Activated naive CD4-positive, alpha-beta T cell treated with anti-CD3 and anti-CD28 coated beads, Interleukin-2, amount 50 U/mL, for 72 hours (primary cell): Measurements from ENCODE around the gene CDH26. TPM values are rescaled to one million over a fixed set of nuclear protein-coding genes. Genes with fewer than 3 reads are reported as not detected.
A peak's percentile ranks its signal among the peaks of the same experiment; 100 is the strongest.

Experiments
- ATAC-seq, 2 donors: fragments of 150-1000 bp; cut with Tn5 transposase; 2 replicates each; pipeline ENCODE4 v1.10.0; 2021; ENCODE audit warnings: mild to moderate bottlenecking in 2 of 2, moderate library complexity in 2 of 2
- DNase-seq, 2 donors: peaks; one replicate each; pipeline ENCODE4 v3.0.0; 2021 to 2022; ENCODE audit warnings: low spot score in 2 of 2
- H3K27ac Mint-ChIP-seq, 2 donors: one replicate each; pipeline ENCODE4 v1.8.0; 2022; ENCODE audit warnings: mild to moderate bottlenecking in 2 of 2, mixed read lengths in 2 of 2
- H3K36me3 Mint-ChIP-seq, 2 donors: one replicate each; pipeline ENCODE4 v1.8.0; 2022; ENCODE audit warnings: mixed read lengths in 2 of 2
- H3K9me3 Mint-ChIP-seq, 2 donors: one replicate each; pipeline ENCODE4 v1.8.0; 2022; ENCODE audit warnings: mixed read lengths in 2 of 2
- total RNA-seq, 2 donors: library from RNA; stranded (reverse); gene quantifications; one replicate each; pipeline ENCODE4 v1.2.3, GENCODE V29; 2022

Gene CDH26
- total RNA-seq, 2 donors from 2014 or later: 1.6 to 1.7 TPM

DNA sequence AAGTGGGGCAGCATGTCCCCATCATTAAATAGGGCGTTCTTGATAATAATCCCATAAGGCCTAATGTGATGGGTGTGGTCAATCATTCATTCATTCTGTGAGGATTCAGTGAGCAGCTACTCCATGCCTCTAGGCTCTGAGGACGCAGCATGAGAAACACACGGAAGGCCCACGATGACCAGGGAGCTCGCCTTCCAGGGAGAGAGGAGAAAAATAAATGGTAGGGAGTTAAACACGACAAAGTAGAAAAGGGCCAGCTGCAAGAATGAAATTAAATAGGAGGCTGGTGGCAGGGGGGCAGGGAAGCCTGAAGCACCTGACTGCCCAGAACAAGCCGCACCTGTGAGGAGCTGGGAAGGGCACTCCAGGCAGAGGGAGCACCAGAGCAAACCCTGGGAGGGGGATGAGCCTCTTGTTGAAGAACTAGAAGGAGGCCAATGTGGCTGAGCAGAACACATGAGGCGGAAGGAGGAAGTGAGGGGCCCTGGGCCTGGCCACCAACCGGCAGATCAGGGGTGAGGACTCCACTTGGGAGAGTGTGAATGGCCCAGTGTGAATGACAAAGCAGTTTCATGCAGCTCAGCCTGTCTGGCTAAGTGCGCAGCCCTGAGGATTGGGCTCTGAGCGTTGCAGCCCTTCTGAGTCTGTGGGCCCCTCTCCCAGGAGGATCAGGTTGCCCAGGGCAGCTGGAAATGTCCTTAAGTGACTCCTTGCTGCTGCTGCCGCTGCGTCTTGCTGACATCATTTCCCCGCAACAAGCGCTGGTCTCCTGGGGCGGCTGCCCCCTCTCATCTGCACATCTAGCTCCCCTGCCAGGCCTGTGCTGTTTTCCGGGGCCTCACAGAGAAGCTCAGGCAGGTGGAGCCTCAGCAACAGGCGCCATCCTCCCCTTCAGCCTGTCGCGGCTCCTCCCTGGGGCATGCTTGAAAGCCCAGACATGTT is 99.9 kb downstream of the CDH26 start:
- H3K27ac Mint-ChIP-seq: peak overlapping the region; percentile 73 to 84
- no peaks in the 10 kb centered on the region for H3K9me3 Mint-ChIP-seq
- ATAC-seq (peak; percentile 21 to 48), DNase-seq (no peak)
- no peaks in the 10 kb centered on the region for H3K36me3 Mint-ChIP-seq

DNA sequence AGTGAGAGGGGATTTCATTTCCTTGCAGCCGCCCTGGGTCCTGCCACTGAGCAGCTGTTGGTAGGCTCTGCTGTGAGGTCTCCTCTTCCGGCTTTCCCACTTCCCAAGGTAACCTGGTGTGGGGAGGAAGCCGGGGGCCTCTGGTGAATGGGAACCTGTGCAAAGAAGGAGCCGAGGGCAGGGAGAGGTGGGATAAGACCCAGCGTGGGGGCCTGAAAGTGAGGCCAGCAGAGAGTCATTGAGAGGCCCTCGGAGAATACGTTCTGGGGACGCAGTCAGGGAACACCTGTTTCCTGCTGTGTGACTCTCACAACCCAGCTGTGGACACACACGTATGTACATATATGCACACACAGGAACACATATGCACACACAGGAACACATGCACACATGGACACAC is 100.7 kb downstream of the CDH26 start:
- H3K9me3 Mint-ChIP-seq: no peaks in the 10 kb centered on the region
- ATAC-seq (no peak), DNase-seq (no peak)
- no peaks in the 10 kb centered on the region for H3K36me3 Mint-ChIP-seq
- H3K27ac Mint-ChIP-seq: peak overlapping the region in 1 of 2 donors; percentile 84

DNA sequence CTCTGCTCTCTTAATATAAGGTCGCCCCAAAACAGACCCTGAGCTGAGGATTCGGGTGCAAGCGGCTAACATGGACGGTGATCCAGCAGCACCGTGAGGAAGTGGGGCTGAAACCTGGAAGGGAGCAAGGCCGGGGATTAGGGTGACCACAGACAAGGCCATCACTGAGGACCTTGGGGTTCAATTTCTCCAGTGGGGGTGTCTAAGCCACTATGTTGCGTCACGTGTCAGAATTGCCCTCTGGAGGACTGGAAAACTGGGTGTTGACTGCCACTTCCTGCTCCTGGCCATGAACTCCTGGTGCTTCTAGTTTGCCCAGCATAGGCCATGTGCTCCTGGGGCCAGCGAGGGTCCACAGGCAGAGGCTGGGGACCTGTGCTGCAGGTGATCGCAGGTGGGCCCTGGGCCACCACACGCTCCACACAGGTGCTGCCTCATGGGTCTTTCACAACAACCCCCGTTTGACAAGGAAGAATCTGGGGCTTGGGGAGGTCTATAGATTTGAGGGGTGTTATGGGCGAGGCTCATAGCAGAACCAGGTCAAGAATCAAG is 101.9 kb downstream of the CDH26 start:
- DNase-seq: no peak
- ATAC-seq: no peak
- Mint-ChIP-seq H3K9me3 (no peaks in the 10 kb centered on the region), H3K27ac (no peak overlapping the region), H3K36me3 (no peaks in the 10 kb centered on the region)

DNA sequence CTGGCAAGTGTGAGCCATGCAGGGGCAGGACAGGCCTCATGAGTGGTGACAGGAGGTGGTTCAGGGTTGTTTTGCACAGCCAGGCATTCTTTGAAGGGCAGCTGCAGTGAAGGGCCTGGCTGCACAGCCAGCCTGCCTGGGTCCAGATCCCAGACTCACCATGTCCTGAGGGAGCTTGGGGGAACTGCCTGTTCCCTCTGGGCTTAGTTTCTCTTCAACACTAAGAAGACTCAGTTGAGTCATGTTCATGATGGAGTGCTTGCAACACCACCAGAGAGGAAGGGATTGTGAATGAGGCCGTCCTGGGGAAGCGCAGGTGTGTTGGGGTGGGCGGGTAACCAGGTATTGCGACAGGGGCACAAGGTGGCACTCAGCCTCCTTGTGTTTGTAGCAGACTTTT is 102.4 kb downstream of the CDH26 start:
- ATAC-seq (no peak), DNase-seq (no peak)
- H3K36me3 Mint-ChIP-seq: no peaks in the 10 kb centered on the region
- H3K27ac Mint-ChIP-seq: no peak overlapping the region
- H3K9me3 Mint-ChIP-seq: no peaks in the 10 kb centered on the region

DNA sequence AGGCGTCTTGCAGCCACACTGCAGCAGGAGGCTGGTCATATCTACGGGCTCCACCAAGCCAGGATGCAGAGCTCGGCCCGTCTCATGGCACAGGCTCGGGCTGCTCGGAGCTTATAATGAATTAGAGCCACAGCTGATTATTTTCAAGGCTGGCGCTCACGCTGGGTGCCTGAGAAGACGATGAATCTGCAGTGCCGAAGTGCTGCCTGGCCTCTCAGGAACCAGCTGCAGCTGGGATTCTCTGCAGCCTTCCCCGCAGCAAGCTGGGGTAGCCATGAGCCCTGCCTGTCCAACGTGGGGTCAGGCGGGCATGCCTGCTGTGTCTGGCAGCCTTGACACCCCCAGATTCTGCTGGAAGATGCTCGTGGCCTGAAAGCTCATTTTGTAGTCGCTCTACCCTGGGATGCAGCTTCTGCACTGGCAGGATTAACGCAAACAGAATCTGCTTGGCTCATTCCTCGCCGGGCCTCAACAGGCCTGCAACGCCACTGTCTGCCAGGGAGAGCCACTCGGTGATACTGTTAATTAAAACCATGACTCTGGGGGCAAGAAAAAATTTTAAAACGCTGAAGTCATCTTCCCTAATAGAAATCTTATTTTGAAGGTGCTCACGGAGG is 104.3 kb downstream of the CDH26 start:
- ATAC-seq (no peak), DNase-seq (no peak)
- peak overlapping the region in 1 of 2 donors; percentile 41 for H3K27ac Mint-ChIP-seq
- no peaks in the 10 kb centered on the region for H3K36me3 Mint-ChIP-seq
- no peaks in the 10 kb centered on the region for H3K9me3 Mint-ChIP-seq

DNA sequence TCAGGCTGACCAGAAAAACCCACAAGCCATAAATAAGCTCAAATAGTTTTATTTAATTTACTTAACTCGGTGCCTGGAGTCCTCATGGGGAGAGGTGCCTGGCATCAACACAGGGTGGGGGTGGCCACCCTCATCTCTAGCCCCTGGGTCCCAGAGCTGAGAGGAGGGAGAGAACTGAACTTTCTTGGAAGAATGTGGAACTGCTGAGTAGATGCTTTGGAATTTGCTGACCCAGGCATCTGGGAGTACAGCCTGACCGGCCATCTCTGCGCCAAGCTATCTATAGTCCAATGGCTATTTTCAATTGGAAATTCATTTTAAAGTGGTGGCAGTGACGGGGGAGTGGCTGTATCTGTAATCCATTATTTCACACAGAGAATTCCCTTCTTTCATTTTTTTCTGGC is 104.8 kb downstream of the CDH26 start:
- no peak for DNase-seq
- Mint-ChIP-seq H3K27ac (peak overlapping the region in 1 of 2 donors; percentile 53), H3K36me3 (no peaks in the 10 kb centered on the region), H3K9me3 (no peaks in the 10 kb centered on the region)
- ATAC-seq: no peak

DNA sequence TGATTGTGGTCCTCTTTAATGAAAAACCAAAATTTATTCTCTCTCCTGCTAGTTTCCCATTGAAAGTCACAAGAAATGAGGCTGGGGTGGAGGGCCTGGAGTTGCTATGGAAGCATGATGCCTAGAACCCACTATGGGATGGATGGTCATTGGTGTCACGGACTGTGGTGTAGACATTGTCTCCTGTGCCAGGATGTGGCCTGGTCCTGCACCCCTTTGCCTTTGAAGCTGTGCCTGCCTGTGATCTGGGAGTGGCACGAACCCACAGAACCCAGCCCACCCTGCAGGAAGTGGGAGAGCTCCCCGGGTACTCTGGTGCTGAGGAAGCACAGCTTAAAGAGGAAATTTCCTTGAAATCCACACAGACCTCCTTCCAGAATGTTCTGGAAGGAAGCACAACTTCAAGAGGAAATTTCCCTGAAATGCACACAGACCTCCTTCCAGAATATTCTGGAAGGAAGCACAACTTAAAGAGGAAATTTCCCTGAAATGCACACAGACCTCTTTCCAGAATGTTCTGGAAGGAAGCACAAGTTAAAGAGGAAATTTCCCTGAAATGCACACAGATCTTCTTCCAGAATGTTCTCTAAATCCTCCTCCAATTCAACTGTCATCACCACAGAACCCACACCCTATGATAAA is 105.6 kb downstream of the CDH26 start:
- Mint-ChIP-seq H3K36me3 (no peaks in the 10 kb centered on the region), H3K27ac (peak overlapping the region in 1 of 2 donors; percentile 74), H3K9me3 (no peaks in the 10 kb centered on the region)
- DNase-seq (no peak), ATAC-seq (no peak)

Other genes starting within 250 kb of the CDH26 start
- gene SYCP2, start 24.8 kb upstream of the CDH26 start, total RNA-seq: 1 to 10 TPM in 1 of 2 donors, under 1 TPM in 1; 0.84 to 2.2 TPM
- gene PPP1R3D, start 18.1 kb upstream of the CDH26 start, total RNA-seq: 1 to 10 TPM; 4.8 to 4.9 TPM
- gene FAM217B, start 18.0 kb upstream of the CDH26 start, total RNA-seq: 10 to 100 TPM; 14.7 to 22.5 TPM